Embryonic facial prominence (tissue), 1 donor: ENCODE data around the gene ITFG2.
"Not testable (repeated sequence)": the region's sequence is repeated elsewhere in the genome, so short reads cannot be mapped to it uniquely, and the experiment has no call there.

Experiments used
- DNase-seq: peaks from one replicate; pipeline ENCODE4 v3.0.0-alpha.2; 2016; ENCODE audit errors: extremely low spot score

Gene ITFG2

GRCh38 chr12:2812290-2813213, at the start of gene ITFG2:
TSS of gene ITFG2 (plus strand) at chr12:2812668. CDS start at chr12:2812761, 93 bp downstream.
- peak; percentile 99 for DNase-seq

GRCh38 chr12:2764398-2764797, 48.1 kb upstream of the ITFG2 start:
- no peak for DNase-seq

- no peak for DNase-seq
Observed at GRCh38 chr12:2765052-2765451, 47.4 kb upstream of the ITFG2 start.

DNA sequence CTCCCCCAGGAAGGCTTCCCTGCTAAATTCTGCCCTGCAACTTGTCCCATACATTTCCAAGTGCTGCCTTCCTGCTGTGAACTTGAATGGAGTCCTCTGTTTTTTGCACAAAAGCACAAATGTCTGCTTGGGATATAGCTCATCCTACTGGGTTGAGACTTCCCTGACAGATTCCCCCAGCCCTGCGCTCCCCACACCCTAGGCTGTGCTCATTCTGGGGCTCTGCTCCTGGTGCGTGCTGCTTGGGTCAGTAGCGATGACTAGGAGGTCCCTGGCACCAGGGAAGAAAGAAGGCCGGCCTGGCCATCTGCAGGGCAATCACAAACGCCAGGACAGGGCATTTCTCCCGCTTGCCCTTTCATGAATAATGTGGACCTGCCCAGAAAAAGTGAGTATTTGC, 46.9 kb upstream of the ITFG2 start:
- no peak for DNase-seq

DNA sequence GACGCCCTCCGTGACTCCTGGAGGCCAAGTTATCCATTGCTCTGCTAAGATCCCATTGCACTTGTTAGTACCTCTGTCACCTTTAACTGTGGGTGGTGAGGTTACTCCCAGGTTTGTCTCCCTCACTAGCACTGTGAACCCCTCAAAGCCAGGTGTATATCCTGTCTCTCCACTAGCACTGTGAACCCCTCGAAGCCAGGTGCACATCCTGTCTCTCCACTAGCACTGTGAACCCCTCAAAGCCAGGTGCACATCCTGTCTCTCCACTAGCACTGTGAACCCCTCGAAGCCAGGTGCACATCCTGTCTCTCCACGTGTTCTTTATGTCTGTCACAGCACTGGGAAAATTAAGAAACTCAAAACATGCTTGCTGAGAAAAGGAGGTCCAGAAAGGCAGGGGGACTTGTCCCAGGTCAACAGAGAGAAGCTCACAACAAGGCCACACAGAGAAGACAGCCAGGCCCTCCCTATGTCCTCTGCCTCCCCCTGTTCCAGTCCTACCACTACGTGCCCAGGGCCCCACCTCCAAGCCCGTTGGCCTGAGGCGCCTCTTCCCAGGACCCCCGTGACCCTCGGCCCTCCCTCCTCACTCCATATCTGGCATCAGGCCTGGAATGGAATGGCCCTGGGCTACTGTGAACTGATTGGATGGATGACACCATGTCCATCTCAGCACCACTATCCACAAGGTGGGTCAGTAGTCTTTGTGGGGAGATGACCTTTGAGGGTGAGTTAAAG, 44.1 kb upstream of the ITFG2 start:
- no peak for DNase-seq

DNA sequence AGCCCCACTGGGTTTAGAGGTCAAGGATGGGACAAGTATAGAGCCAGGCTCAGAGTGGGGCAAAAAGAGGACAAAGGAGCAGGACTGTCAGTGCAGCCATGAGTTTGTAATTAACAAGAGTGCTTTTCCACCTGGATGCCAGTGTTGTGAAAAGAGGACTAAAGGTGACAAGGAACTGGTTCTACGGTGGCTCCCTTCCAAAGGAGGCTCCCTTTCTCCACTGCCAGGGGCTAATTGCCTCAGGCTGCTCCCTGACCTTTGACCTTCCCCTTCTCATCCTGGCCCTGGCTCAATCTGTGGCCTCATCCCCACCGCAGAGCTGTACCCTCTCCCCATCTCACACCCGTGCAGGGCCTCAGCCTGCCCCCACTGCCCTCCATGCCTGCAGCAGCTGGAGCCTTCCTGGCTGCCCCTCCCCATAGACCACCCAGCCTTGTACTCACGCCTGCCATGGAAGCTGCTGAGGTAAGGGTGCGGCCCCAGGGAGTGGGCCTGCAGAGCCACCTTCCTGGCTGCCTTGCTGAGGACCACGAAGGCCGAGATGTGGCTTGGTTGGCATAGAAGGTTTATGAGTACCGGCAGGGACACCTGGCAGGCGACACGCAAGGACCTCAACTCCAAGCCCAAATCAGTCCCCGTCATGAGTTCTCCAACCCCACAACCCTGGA, 42.5 kb upstream of the ITFG2 start:
- no peak for DNase-seq

DNA sequence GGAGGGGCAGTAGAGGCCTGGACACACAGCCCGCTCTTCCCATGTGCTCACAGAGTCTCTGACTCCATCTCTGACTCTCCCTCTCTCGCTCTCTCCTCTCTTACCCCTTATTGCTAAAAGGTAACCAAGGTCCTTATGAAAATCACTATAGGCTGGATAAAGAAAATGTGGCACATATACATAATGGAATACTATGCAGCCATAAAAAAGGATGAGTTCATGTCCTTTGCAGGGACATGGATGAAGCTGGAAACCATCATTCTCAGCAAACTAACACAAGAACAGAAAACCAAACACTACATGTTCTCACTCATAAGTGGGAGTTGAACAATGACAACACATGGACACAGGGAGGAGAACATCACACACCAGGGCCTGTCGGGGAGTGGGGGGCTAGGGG, 41.9 kb upstream of the ITFG2 start:
- DNase-seq: not testable (repeated sequence)

DNA sequence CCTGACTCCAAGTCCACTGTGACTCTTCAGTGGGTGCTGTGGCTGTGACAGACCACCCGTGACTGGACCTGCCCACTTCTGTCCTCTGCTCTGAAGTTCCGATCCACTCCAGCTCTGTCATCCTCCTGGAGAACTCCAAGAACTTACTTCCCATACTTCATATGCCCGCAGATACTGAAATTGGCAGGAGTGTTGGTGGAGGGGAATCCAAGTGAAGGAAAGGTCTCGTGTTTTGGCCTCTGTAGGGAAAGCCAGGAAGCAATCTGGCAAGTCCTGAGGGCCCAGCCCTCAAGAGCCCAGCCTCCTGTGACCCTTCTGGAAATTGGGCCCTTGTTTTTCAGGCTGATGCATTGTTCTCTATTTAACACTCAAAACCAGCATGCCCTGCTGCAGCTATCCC, 40.1 kb upstream of the ITFG2 start:
- no peak for DNase-seq

DNA sequence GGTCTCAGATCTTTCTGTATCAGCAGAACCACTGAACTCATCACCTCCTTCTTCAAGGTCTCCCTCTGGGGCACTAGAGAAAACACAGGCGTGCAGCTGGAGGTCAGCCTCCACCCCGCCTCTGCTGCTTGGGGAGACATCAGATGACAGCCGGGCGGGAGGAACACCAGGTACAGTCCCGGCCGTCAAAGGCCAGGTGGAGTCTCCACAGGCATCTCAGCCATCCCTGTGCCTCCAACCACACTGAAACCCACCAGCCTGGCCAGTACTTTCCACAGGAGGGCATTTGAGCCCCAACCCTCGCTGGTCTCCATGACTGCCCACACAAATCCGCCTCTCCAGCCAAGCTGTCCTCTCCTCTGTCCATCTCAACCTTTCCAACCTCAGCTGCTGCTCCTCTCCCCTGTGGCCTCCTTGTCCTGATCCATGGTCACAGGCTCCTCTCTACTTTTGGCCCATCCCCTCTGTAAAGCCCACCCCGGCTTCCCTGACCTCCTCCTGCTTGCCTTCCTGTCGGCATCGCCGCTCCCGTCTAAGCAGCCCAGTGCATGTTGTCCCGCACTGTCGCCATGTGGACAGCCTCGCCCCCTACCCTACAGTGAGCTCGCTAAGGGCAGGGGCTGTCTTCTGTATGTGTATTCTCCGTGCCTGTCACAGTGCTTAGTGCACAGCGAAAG, 39.1 kb upstream of the ITFG2 start:
- DNase-seq: no peak

DNA sequence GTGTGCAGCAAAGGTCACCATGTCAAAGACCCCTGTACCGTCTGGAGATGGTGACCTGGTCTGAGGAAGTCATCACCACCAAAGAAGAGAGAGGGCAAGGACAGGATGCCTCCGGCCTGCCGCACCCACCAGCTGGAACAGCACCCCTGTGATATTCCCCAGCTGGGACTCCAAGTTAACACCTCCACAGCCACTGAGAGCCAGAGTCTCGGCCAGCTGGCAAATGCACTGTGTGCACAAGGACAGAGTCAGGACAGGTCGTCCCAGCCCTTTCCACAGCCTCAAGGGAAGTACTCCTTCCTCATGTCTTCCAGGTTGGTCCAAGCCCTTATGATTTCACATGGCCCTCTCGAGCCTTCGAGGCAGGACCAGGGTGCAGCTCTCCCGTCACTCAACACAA, 37.0 kb upstream of the ITFG2 start:
- no peak for DNase-seq

- no peak for DNase-seq
Observed at GRCh38 chr12:2776129-2776806, 36.2 kb upstream of the ITFG2 start.

DNA sequence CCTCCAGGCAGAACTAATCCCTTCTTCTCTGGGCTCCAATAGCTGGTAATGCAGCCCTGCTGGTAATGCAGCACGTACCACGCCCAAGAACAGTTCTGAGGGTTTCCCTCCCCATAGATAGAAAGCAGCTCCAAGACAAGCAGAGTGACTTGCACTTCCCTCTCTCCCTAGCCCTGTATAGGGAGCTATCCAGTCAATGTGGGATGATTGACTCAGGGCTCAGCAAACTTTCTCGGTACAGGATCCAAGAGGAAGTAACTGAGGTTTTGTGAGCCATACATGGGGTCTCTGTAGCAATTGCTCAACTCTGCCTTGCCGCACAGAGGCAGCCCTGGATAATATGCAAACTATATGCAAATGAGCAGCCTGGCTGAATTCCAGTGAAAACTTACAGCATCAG, 33.2 kb upstream of the ITFG2 start:
- DNase-seq: no peak

DNA sequence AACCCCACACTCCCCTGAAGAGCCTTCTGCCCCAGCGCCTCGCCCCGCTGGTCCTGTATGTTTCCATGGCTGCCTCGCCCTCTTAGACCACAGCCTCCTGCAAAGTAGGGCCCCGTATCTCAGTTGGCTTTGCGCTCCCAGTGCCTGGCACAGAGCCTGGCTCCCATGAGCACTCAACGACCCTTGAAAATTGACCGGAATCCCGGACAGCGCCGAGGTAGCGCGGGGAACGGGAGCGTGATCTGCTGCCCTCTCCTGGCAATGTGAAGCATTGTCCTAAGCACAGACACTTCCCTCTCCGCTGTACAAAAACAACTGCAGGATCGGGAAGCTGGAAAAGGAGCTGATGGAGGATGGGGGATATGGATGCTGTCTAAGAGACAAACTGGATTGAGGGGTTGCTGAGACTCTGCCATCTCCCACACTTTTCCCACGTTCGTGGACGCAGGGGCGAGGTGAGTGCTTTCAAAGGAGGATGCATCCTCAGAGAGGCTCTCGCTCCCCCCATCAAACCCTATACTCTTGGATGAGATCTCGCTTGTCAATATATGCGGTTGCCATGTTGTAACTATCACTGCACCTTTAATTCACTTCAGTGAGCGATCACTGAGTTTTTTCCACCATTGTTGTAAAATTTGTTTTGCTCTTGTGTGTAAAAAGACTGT, 28.4 kb upstream of the ITFG2 start:
- DNase-seq: no peak

DNA sequence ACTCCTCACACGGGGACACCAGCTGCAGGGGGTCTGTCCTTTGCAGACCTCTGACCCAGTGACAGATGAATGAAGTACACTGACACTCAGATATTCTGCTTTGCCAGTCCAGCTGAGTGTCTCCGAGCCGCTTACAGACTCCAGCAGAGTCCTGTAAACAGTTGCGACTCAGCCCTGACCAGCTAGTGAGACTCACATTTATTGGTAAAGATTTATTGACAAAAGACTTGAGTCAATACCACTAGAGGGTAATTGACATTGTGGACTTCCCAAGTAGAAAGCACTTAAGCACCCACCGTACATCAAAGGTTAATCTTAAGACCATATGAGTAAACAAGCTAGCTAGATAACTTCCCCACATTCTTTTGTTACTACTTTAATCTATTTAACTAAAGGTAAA, 27.5 kb upstream of the ITFG2 start:
- DNase-seq: no peak

DNA sequence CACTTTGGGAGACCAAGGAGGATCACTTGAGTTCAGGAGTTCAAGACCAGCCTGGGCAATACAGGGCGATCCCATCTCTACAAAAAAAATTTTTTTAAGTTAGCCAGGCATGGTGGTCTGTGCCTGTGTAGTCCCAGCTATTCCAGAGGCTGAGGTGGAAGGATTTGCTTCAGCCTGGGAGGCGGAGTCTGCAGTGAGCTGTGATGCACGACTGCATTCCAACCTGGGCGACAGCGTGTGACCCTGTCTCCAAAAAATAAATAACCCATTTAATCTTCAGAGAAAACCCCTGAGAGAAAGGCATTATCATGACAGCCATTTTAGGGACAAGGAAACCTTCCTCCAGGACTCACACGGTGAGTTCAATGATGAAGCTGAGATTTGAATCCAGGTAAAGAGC, 21.4 kb upstream of the ITFG2 start:
- no peak for DNase-seq

GRCh38 chr12:2792671-2793500, 19.6 kb upstream of the ITFG2 start:
- DNase-seq: no peak

DNA sequence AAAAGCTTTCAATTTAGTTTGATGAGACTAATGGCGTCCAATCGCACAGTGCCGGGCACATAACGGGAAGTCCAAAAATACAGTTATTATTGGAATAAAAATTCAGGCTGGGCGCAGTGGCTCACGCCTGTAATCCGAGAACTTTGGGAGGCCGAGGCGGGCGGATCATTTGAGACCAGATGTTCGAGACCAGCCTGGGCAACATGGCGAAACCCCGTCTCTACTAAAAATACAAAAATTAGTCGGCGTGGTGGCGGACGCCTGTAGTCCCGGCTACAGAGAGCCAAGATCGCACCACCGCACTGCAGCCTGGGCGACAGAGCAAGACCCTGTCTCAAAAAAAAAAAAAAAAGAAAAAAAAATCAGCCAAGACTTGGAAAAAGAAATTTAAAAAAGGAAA, 18.9 kb upstream of the ITFG2 start:
- DNase-seq: no peak

GRCh38 chr12:2794191-2794735, 18.2 kb upstream of the ITFG2 start:
- no peak for DNase-seq

DNA sequence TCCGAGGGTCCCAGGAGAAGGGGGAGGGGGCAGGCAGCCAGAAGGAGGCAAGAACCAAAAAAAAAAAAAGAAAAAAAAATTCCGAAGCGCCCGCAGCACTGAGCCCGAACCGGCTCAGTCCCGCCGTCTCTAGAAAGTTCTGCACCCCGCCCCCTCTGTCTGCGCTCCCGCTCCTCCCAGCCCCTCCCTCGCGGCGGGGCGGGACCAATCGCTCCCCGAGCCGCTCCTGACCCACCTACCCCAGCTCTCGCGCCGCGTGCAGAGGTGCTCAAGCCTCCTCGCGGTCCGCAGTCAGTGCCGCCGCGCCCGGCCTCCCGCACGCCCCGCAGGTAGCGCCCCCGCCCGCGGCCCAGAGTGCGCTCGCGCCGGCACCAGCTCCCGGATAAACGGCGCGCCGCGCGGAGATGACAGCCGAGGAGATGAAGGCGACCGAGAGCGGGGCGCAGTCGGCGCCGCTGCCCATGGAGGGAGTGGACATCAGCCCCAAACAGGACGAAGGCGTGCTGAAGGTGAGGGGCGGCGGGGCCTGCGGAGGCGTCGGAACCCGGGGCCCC, 17.7 kb upstream of the ITFG2 start, which contains the start of gene FKBP4:
TSS of gene FKBP4 (plus strand) at position 235 of the 554 bp plus-strand sequence. CDS start at position 405, 170 bp downstream.
- peak; percentile 86 for DNase-seq
